BLaER1 (cell line): ENCODE measurements around the gene ABHD17B.

Experiments
- H3K27ac ChIP-seq: shearing (Covaris generic); formaldehyde crosslinking; 2 replicates; pipeline ENCODE4 v1.8.1; 2022
- H3K27me3 ChIP-seq: shearing (Covaris generic); formaldehyde crosslinking; 2 replicates; pipeline ENCODE4 v1.8.1; 2022
- H3K36me3 ChIP-seq: shearing (Covaris generic); formaldehyde crosslinking; 2 replicates; pipeline ENCODE4 v1.8.1; 2022
- H3K4me1 ChIP-seq: shearing (Covaris generic); formaldehyde crosslinking; 2 replicates; pipeline ENCODE4 v1.8.1; 2022
- H3K4me2 ChIP-seq: shearing (Covaris generic); formaldehyde crosslinking; 2 replicates; pipeline ENCODE4 v1.8.1; 2022
- H3K4me3 ChIP-seq: shearing (Covaris generic); formaldehyde crosslinking; 2 replicates; pipeline ENCODE4 v1.8.1; 2022
- H3K9ac ChIP-seq: shearing (Covaris generic); formaldehyde crosslinking; 2 replicates; pipeline ENCODE4 v1.8.1; 2022
- H3K9me3 ChIP-seq: shearing (Covaris generic); formaldehyde crosslinking; 2 replicates; pipeline ENCODE4 v1.8.1; 2022
- H4K20me1 ChIP-seq: shearing (Covaris generic); formaldehyde crosslinking; 2 replicates; pipeline ENCODE4 v1.8.1; 2022
- Cebpa-rat ChIP-seq: shearing (Covaris generic); IDR thresholded peaks from 2 replicates; pipeline ENCODE4 v1.8.1; 2022

The ABHD17B gene

GRCh38 chr9:71884005-71884404, 27.0 kb downstream of the ABHD17B start:
- no peak for TF ChIP-seq Cebpa-rat
- H4K20me1 ChIP-seq = peaks cover 29% of the 10 kb centered on the region
- peaks cover 38% of the 10 kb centered on the region for H3K4me1 ChIP-seq
- no peak overlapping the region for H3K27ac ChIP-seq
- no peak overlapping the region for H3K9ac ChIP-seq
- H3K4me2 ChIP-seq = no peak overlapping the region
- peak overlapping the region; percentile 41; the same call in 1 of the 2 replicates for H3K4me3 ChIP-seq
- H3K27me3 ChIP-seq = no peaks in the 10 kb centered on the region
- peaks cover 88% of the 10 kb centered on the region for H3K9me3 ChIP-seq
- peaks cover 74% of the 10 kb centered on the region for H3K36me3 ChIP-seq

- H3K36me3 ChIP-seq = peaks cover 88% of the 10 kb centered on the region
- no peak for TF ChIP-seq Cebpa-rat
- no peak overlapping the region for H3K27ac ChIP-seq
- H4K20me1 ChIP-seq = peaks cover 72% of the 10 kb centered on the region
- no peaks in the 10 kb centered on the region for H3K27me3 ChIP-seq
- no peak overlapping the region for H3K4me2 ChIP-seq
- H3K4me3 ChIP-seq = no peak overlapping the region
- H3K9ac ChIP-seq = no peak overlapping the region
- peaks cover 26% of the 10 kb centered on the region for H3K4me1 ChIP-seq
- peaks cover 76% of the 10 kb centered on the region for H3K9me3 ChIP-seq
These were observed 31.3 kb downstream of the ABHD17B start for GRCh38 chr9:71879644-71880174.

DNA sequence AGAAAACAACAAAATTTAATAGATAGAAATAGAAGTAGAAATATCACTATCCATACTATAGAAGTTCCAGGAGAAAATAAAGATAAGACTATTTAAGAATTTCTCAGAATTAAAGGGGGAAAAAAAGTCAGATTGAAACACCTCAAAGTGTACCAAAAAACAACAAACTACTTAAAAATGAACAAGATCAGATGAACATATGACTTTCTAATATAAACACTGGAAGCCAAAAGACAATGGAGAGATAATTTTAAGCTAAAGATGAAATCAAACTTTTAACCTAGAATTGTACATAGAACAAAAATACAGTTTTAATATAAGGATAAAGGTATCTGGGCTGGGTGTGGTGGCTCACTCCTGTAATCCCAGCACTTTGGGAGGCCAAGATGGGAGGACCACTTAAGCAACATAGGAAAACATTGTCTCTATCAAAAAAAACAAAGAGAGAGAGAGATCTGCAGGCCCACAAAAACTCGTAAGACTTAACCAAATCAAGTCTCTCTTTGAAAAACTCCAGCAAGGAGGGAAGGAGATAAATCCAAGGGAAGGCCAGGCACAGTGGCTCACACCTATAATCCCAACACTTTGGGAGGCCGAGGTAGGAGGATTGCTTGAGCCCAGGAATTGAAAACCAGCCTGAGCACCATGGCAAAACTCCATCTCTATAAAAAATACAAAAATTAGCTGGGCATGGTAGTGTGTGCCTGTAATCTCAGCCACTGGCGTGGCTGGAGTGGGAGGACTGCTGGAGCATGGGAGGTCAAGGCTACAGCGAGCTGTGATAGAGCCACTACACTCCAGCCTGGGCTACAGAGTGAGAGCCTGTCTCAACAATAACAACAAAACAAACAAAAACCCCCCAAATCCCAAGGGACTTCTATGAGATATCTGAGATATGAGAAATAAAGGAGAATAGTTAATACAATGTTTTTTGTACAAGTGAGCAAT, 32.4 kb downstream of the ABHD17B start:
- Histone ChIP-seq H3K36me3 (peaks cover 88% of the 10 kb centered on the region), H3K4me2 (no peak overlapping the region), H3K4me1 (peaks cover 30% of the 10 kb centered on the region), H4K20me1 (peaks cover 83% of the 10 kb centered on the region), H3K27me3 (no peaks in the 10 kb centered on the region), H3K4me3 (peak overlapping the region; percentile 38; the same call in 1 of the 2 replicates), H3K9ac (no peak overlapping the region), H3K9me3 (peaks cover 64% of the 10 kb centered on the region), H3K27ac (no peak overlapping the region)
- no peak for TF ChIP-seq Cebpa-rat

- Histone ChIP-seq H3K4me2 (no peak overlapping the region), H3K36me3 (peaks cover 82% of the 10 kb centered on the region), H3K27me3 (no peaks in the 10 kb centered on the region), H4K20me1 (peaks cover 88% of the 10 kb centered on the region), H3K9ac (no peak overlapping the region), H3K4me1 (peaks cover 30% of the 10 kb centered on the region), H3K9me3 (peaks cover 47% of the 10 kb centered on the region), H3K4me3 (no peak overlapping the region), H3K27ac (no peak overlapping the region)
- TF ChIP-seq Cebpa-rat = no peak
These were observed 34.2 kb downstream of the ABHD17B start for GRCh38 chr9:71876829-71877228.

DNA sequence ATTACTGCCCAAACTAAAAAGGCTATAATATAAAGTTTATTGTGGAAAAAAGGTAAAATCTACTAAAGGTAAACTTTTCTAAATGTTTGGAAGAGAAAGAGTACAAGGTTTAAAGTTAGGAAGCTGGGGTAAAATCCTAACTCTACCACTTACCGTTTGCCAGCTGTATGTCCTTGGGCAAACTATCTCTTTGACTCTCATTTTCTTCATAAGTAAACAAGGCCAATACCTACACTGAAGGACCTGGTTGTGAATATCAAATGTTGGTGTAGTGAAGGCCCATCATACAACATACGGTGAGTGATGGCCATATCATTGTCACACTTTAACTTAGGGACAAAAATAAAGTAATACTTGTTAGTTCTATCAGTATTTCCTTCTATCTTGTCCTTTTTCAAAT, 34.9 kb downstream of the ABHD17B start:
- Histone ChIP-seq H4K20me1 (peaks cover 88% of the 10 kb centered on the region), H3K9me3 (peaks cover 40% of the 10 kb centered on the region), H3K4me3 (no peak overlapping the region), H3K27me3 (no peaks in the 10 kb centered on the region), H3K36me3 (peaks cover 83% of the 10 kb centered on the region), H3K27ac (no peak overlapping the region), H3K4me1 (peaks cover 30% of the 10 kb centered on the region), H3K9ac (no peak overlapping the region), H3K4me2 (no peak overlapping the region)
- no peak for TF ChIP-seq Cebpa-rat

GRCh38 chr9:71875345-71875744, 35.6 kb downstream of the ABHD17B start:
- H3K27me3 ChIP-seq = no peaks in the 10 kb centered on the region
- no peak for TF ChIP-seq Cebpa-rat
- peaks cover 30% of the 10 kb centered on the region for H3K4me1 ChIP-seq
- H3K4me3 ChIP-seq = no peak overlapping the region
- H3K27ac ChIP-seq = no peak overlapping the region
- peaks cover 32% of the 10 kb centered on the region for H3K9me3 ChIP-seq
- H3K36me3 ChIP-seq = peaks cover 88% of the 10 kb centered on the region
- peaks cover 92% of the 10 kb centered on the region for H4K20me1 ChIP-seq
- peak overlapping the region; percentile 14; the same call in 1 of the 2 replicates for H3K4me2 ChIP-seq
- no peak overlapping the region for H3K9ac ChIP-seq

DNA sequence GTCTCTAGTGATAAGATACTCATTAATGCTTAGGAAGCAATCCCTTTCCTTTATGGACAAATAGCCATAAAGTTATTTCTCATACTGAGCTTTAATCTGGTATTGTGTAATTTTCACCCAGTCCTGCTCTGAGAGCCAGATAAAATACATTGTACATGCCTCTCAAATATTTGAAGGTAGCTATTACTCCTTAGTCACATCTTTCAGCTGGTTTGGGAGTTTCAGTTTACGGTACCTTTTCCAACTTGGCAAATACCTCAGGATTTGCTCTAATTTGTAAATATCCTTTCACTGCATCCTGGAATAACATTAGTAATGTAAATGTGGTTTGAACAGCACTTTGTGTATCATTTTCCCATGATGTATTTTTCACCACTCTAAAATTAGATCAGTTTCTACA, 47.4 kb downstream of the ABHD17B start:
- Histone ChIP-seq H3K4me1 (no peaks in the 10 kb centered on the region), H3K4me2 (no peak overlapping the region), H3K36me3 (peaks cover 87% of the 10 kb centered on the region), H3K27ac (no peak overlapping the region), H3K9me3 (peaks cover 28% of the 10 kb centered on the region), H3K4me3 (no peak overlapping the region), H4K20me1 (peaks cover 16% of the 10 kb centered on the region), H3K9ac (no peak overlapping the region), H3K27me3 (no peaks in the 10 kb centered on the region)
- TF ChIP-seq Cebpa-rat = no peak

DNA sequence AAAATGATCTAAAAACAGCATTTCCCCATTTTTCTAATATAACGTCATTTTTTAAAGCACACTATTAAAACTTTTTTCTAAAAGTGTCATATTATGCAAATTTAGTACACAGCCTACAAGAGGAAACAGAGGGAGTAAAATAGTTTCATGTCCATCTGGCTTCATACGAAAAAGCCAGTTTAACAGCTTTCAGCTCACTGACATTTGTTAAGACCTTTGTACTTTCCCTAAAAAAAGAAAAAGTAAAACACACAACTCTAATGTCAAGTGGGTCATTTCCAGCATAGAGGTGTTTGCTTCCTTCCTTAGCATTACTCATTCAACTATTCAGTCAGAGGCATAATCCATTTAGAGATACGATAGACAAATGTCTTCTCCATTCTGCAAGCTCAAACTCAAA, 49.4 kb downstream of the ABHD17B start:
- no peak overlapping the region for H3K27ac ChIP-seq
- H3K27me3 ChIP-seq = no peaks in the 10 kb centered on the region
- no peaks in the 10 kb centered on the region for H3K4me1 ChIP-seq
- H3K9ac ChIP-seq = no peak overlapping the region
- H3K4me3 ChIP-seq = no peak overlapping the region
- H4K20me1 ChIP-seq = 0 out of 2 replicates have a peak, but pooled peaks cover 2% of the 10 kb centered on the region
- H3K9me3 ChIP-seq = peaks cover 28% of the 10 kb centered on the region
- peaks cover 69% of the 10 kb centered on the region for H3K36me3 ChIP-seq
- TF ChIP-seq Cebpa-rat = no peak
- no peak overlapping the region for H3K4me2 ChIP-seq

GRCh38 chr9:71859939-71860338, 51.1 kb downstream of the ABHD17B start:
- Histone ChIP-seq H3K27ac (no peak overlapping the region), H4K20me1 (no peaks in the 10 kb centered on the region), H3K4me1 (no peaks in the 10 kb centered on the region), H3K27me3 (no peaks in the 10 kb centered on the region), H3K36me3 (peaks cover 57% of the 10 kb centered on the region), H3K4me3 (no peak overlapping the region), H3K4me2 (no peak overlapping the region), H3K9me3 (peaks cover 28% of the 10 kb centered on the region), H3K9ac (no peak overlapping the region)
- no peak for TF ChIP-seq Cebpa-rat

- Histone ChIP-seq H3K9ac (no peak overlapping the region), H4K20me1 (no peaks in the 10 kb centered on the region), H3K36me3 (peaks cover 46% of the 10 kb centered on the region), H3K27me3 (no peaks in the 10 kb centered on the region), H3K4me2 (no peak overlapping the region), H3K9me3 (peaks cover 28% of the 10 kb centered on the region), H3K4me1 (no peaks in the 10 kb centered on the region), H3K27ac (no peak overlapping the region), H3K4me3 (no peak overlapping the region)
- no peak for TF ChIP-seq Cebpa-rat
These were observed 52.2 kb downstream of the ABHD17B start for GRCh38 chr9:71858812-71859211.
